ENCODE measurements around the gene HM13. TPM values are rescaled to one million over a fixed set of nuclear protein-coding genes. Genes with fewer than 3 reads are reported as not detected.
"Not testable (repeated sequence)": the region's sequence is repeated elsewhere in the genome, so short reads cannot be mapped to it uniquely, and the experiment has no call there.

The HM13 gene
- total RNA-seq, 1 experiment from 2014 or later: 68.1 TPM

- no peaks in the 10 kb centered on the region for H3K27me3 ChIP-seq (replicated peaks)
- no peaks in the 10 kb centered on the region for H3K9me3 ChIP-seq (replicated peaks)
- peaks cover 54% of the 10 kb centered on the region for H3K4me1 ChIP-seq (replicated peaks)
- H3K4me3 ChIP-seq: no peak overlapping the region
- peak overlapping the region; percentile 88 for H3K27ac ChIP-seq
- peak; percentile 93 to 99 for DNase-seq (ENCODE audit: low read depth in 1 of 2, low spot score in 2 of 2)
- H3K36me3 ChIP-seq: peaks cover 23% of the 10 kb centered on the region
Measured at GRCh38 chr20:31570735-31571617, 56.7 kb downstream of the HM13 start.

- Histone ChIP-seq H3K9me3 (replicated peaks) (no peaks in the 10 kb centered on the region), H3K4me3 (peak overlapping the region; percentile 40), H3K4me1 (replicated peaks) (peaks cover 54% of the 10 kb centered on the region), H3K27ac (peak overlapping the region; percentile 88), H3K27me3 (replicated peaks) (no peaks in the 10 kb centered on the region), H3K36me3 (peaks cover 14% of the 10 kb centered on the region)
- no peak for DNase-seq (ENCODE audit: low read depth in 1 of 2, low spot score in 2 of 2)
Measured at GRCh38 chr20:31572042-31572700, 57.9 kb downstream of the HM13 start.

- Histone ChIP-seq H3K9me3 (replicated peaks) (no peaks in the 10 kb centered on the region), H3K27me3 (replicated peaks) (no peaks in the 10 kb centered on the region), H3K4me3 (peak overlapping the region; percentile 40), H3K4me1 (replicated peaks) (peaks cover 54% of the 10 kb centered on the region), H3K36me3 (peaks cover 14% of the 10 kb centered on the region), H3K27ac (peak overlapping the region; percentile 88)
- peak; percentile 99 to 100 for DNase-seq (ENCODE audit: low read depth in 1 of 2, low spot score in 2 of 2)
Measured at GRCh38 chr20:31572701-31573554, 58.7 kb downstream of the HM13 start.

- peaks cover 54% of the 10 kb centered on the region for H3K4me1 ChIP-seq (replicated peaks)
- peak overlapping the region; percentile 88 for H3K27ac ChIP-seq
- no peaks in the 10 kb centered on the region for H3K9me3 ChIP-seq (replicated peaks)
- no peaks in the 10 kb centered on the region for H3K27me3 ChIP-seq (replicated peaks)
- H3K36me3 ChIP-seq: peaks cover 14% of the 10 kb centered on the region
- H3K4me3 ChIP-seq: peak overlapping the region; percentile 40
- DNase-seq (ENCODE audit: low read depth in 1 of 2, low spot score in 2 of 2): peak in 1 of 2 experiments; percentile 78
Measured at GRCh38 chr20:31573555-31574321, 59.5 kb downstream of the HM13 start.

GRCh38 chr20:31574986-31575385 is 60.7 kb downstream of the HM13 start:
- not testable (repeated sequence) for DNase-seq (ENCODE audit: low read depth in 1 of 2, low spot score in 2 of 2); H3K27ac ChIP-seq; H3K27me3 ChIP-seq (replicated peaks); H3K36me3 ChIP-seq; H3K9me3 ChIP-seq (replicated peaks); H3K4me3 ChIP-seq
- H3K4me1 ChIP-seq (replicated peaks): peaks cover 44% of the 10 kb centered on the region

GRCh38 chr20:31576751-31577150 is 62.5 kb downstream of the HM13 start:
- H3K27me3 ChIP-seq (replicated peaks): no peaks in the 10 kb centered on the region
- H3K4me3 ChIP-seq: no peak overlapping the region
- no peak overlapping the region for H3K27ac ChIP-seq
- peaks cover 27% of the 10 kb centered on the region for H3K4me1 ChIP-seq (replicated peaks)
- H3K9me3 ChIP-seq (replicated peaks): no peaks in the 10 kb centered on the region
- no peaks in the 10 kb centered on the region for H3K36me3 ChIP-seq
- no peak for DNase-seq (ENCODE audit: low read depth in 1 of 2, low spot score in 2 of 2)

GRCh38 chr20:31577194-31577593 is 63.0 kb downstream of the HM13 start:
- H3K4me1 ChIP-seq (replicated peaks): peaks cover 22% of the 10 kb centered on the region
- H3K36me3 ChIP-seq: no peaks in the 10 kb centered on the region
- H3K9me3 ChIP-seq (replicated peaks): no peaks in the 10 kb centered on the region
- H3K27me3 ChIP-seq (replicated peaks): no peaks in the 10 kb centered on the region
- DNase-seq (ENCODE audit: low read depth in 1 of 2, low spot score in 2 of 2): no peak
- no peak overlapping the region for H3K27ac ChIP-seq
- no peak overlapping the region for H3K4me3 ChIP-seq

GRCh38 chr20:31578448-31579138 is 64.4 kb downstream of the HM13 start:
- Histone ChIP-seq H3K27me3 (replicated peaks) (no peaks in the 10 kb centered on the region), H3K9me3 (replicated peaks) (no peaks in the 10 kb centered on the region), H3K36me3 (no peaks in the 10 kb centered on the region), H3K27ac (no peak overlapping the region), H3K4me1 (replicated peaks) (peaks cover 11% of the 10 kb centered on the region), H3K4me3 (no peak overlapping the region)
- no peak for DNase-seq (ENCODE audit: low read depth in 1 of 2, low spot score in 2 of 2)

GRCh38 chr20:31579245-31579644 is 65.0 kb downstream of the HM13 start:
- Histone ChIP-seq H3K4me3 (no peak overlapping the region), H3K27ac (no peak overlapping the region), H3K36me3 (no peaks in the 10 kb centered on the region), H3K27me3 (replicated peaks) (no peaks in the 10 kb centered on the region), H3K4me1 (replicated peaks) (peaks cover 5% of the 10 kb centered on the region), H3K9me3 (replicated peaks) (no peaks in the 10 kb centered on the region)
- DNase-seq (ENCODE audit: low read depth in 1 of 2, low spot score in 2 of 2): no peak

GRCh38 chr20:31579941-31580651 is 65.9 kb downstream of the HM13 start:
- H3K9me3 ChIP-seq (replicated peaks); H3K4me1 ChIP-seq (replicated peaks); H3K4me3 ChIP-seq; DNase-seq (ENCODE audit: low read depth in 1 of 2, low spot score in 2 of 2); H3K27ac ChIP-seq; H3K36me3 ChIP-seq; H3K27me3 ChIP-seq (replicated peaks): not testable (repeated sequence)

- Histone ChIP-seq H3K4me3 (no peak overlapping the region), H3K36me3 (no peaks in the 10 kb centered on the region), H3K27ac (no peak overlapping the region), H3K4me1 (replicated peaks) (no peaks in the 10 kb centered on the region), H3K9me3 (replicated peaks) (no peaks in the 10 kb centered on the region), H3K27me3 (replicated peaks) (no peaks in the 10 kb centered on the region)
- DNase-seq (ENCODE audit: low read depth in 1 of 2, low spot score in 2 of 2): no peak
Measured at GRCh38 chr20:31580706-31581105, 66.5 kb downstream of the HM13 start.

- Histone ChIP-seq H3K9me3 (replicated peaks) (no peaks in the 10 kb centered on the region), H3K4me1 (replicated peaks) (no peaks in the 10 kb centered on the region), H3K4me3 (no peak overlapping the region), H3K27me3 (replicated peaks) (no peaks in the 10 kb centered on the region), H3K36me3 (no peaks in the 10 kb centered on the region), H3K27ac (no peak overlapping the region)
- DNase-seq (ENCODE audit: low read depth in 1 of 2, low spot score in 2 of 2): no peak
Measured at GRCh38 chr20:31581391-31581790, 67.1 kb downstream of the HM13 start.

Measured in SJSA1 (cell line).